H1 (cell line): Measurements from ENCODE around the gene CRBN. TPM values are rescaled to one million over a fixed set of nuclear protein-coding genes. Genes with fewer than 3 reads are reported as not detected.

Source experiments
- ASH2L ChIP-seq: fragments of 200-600, 300-600 bp; sonication (generic); IDR thresholded peaks from one replicate; pipeline ENCODE4 v1.7.1; 2017; ENCODE audit warnings: low read length
- BACH1 ChIP-seq: IDR thresholded peaks from 2 replicates; pipeline ENCODE4 v1.6.1; 2012; ENCODE audit warnings: low read length, improper control_type of control experiment
- BRCA1 ChIP-seq: IDR thresholded peaks from 2 replicates; pipeline ENCODE4 v1.6.1; 2012; ENCODE audit warnings: low read depth, low read length, improper control_type of control experiment
- CEBPB ChIP-seq: IDR thresholded peaks from 2 replicates; pipeline ENCODE4 v1.6.1; 2012; ENCODE audit warnings: low read depth, low read length
- KDM5A ChIP-seq: fragments of 200-600 bp; IDR thresholded peaks from 2 replicates; pipeline ENCODE4 v1.7.1; 2012; ENCODE audit warnings: mild to moderate bottlenecking, low read length, inconsistent platforms, mixed read lengths
- PHF8 ChIP-seq: fragments of 200-600 bp; sonication (generic); conservative IDR thresholded peaks from 2 replicates; pipeline ENCODE4 v1.7.1; 2012; ENCODE audit warnings: low read depth, mild to moderate bottlenecking, inconsistent platforms, low read length, moderate library complexity
- POLR2AphosphoS5 ChIP-seq: IDR thresholded peaks from 2 replicates; pipeline ENCODE4 v1.6.1; 2011; ENCODE audit warnings: low read depth, low read length
- RBBP5 ChIP-seq: IDR thresholded peaks from 2 replicates; pipeline ENCODE4 v1.7.1; 2012; ENCODE audit warnings: low read depth, mild to moderate bottlenecking, inconsistent platforms, low read length, moderate library complexity, borderline replicate concordance
- SIRT6 ChIP-seq: IDR thresholded peaks from one replicate; pipeline ENCODE4 v1.7.1; 2012; ENCODE audit warnings: low read length, inconsistent platforms
- ZNF274 ChIP-seq: IDR thresholded peaks from 2 replicates; pipeline ENCODE4 v1.7.0; 2012; ENCODE audit warnings: low read length, borderline replicate concordance; ENCODE audit errors: extremely low read depth
- polyA plus RNA-seq, 7 experiments: library from polyadenylated mRNA; depleted of rRNA in 3 of 7; stranded (reverse) in 5 of 7; unstranded in 2 of 7; fragments of >200 nt in 5 of 7; fragments of 200-250 nt in 2 of 7; gene quantifications; 1 replicate in 5 of 7; 2 replicates in 1 of 7; 4 replicates in 1 of 7; pipeline versions ENCODE4 v1.2.1 to v1.2.3, GENCODE V29; 2011 to 2013; ENCODE audit warnings: missing spikeins in 2 of 7, mixed read lengths in 2 of 7
- total RNA-seq: library from RNA; stranded (reverse); fragmentation: NEBNext Ultra II Directional; extraction: Animal tissue kit (Norgen Biotek cat#: 25700); gene quantifications from 2 replicates; pipeline ENCODE4 v1.2.1, GENCODE V29; 2021
- TF ChIP-seq, protein P1 (sequence below): fragments of 300-600 bp; sonication (generic); IDR thresholded peaks from 2 replicates; pipeline ENCODE4 v1.7.1; 2012; ENCODE audit warnings: low read length, moderate library complexity, mild to moderate bottlenecking, inconsistent platforms; ENCODE audit not compliant: insufficient replicate concordance
- TF ChIP-seq, protein P2 (sequence below): IDR thresholded peaks from 2 replicates; pipeline ENCODE4 v1.6.1; 2011; ENCODE audit warnings: low read length, improper control_type of control experiment

Gene CRBN
- total and polyA plus RNA-seq, 2 of the 8 experiments (the other 6 are each of a cell fraction or from before 2014, with no cell fraction given), result 13.4 to 30.3 TPM

DNA sequence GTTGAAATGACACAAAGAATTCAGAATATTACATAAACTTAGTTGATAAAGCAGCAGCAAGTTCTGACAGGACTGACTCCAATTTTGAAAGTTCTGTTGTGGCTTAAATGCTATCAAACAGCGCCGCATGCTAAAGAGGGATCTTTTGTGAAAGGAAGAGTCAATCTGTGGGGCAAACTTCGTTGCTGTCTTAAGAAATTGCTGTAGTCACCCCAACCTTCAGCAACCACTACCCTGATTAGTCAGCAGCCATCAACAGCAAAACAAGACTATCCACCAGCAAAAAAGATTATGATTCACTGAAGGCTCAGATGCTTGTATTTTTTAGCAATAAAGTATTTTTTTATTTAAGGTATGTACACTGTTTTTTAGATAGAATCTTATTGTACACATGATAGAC is 14.2 kb downstream of the CRBN start (continued):
- TF ChIP-seq, protein P1, sequence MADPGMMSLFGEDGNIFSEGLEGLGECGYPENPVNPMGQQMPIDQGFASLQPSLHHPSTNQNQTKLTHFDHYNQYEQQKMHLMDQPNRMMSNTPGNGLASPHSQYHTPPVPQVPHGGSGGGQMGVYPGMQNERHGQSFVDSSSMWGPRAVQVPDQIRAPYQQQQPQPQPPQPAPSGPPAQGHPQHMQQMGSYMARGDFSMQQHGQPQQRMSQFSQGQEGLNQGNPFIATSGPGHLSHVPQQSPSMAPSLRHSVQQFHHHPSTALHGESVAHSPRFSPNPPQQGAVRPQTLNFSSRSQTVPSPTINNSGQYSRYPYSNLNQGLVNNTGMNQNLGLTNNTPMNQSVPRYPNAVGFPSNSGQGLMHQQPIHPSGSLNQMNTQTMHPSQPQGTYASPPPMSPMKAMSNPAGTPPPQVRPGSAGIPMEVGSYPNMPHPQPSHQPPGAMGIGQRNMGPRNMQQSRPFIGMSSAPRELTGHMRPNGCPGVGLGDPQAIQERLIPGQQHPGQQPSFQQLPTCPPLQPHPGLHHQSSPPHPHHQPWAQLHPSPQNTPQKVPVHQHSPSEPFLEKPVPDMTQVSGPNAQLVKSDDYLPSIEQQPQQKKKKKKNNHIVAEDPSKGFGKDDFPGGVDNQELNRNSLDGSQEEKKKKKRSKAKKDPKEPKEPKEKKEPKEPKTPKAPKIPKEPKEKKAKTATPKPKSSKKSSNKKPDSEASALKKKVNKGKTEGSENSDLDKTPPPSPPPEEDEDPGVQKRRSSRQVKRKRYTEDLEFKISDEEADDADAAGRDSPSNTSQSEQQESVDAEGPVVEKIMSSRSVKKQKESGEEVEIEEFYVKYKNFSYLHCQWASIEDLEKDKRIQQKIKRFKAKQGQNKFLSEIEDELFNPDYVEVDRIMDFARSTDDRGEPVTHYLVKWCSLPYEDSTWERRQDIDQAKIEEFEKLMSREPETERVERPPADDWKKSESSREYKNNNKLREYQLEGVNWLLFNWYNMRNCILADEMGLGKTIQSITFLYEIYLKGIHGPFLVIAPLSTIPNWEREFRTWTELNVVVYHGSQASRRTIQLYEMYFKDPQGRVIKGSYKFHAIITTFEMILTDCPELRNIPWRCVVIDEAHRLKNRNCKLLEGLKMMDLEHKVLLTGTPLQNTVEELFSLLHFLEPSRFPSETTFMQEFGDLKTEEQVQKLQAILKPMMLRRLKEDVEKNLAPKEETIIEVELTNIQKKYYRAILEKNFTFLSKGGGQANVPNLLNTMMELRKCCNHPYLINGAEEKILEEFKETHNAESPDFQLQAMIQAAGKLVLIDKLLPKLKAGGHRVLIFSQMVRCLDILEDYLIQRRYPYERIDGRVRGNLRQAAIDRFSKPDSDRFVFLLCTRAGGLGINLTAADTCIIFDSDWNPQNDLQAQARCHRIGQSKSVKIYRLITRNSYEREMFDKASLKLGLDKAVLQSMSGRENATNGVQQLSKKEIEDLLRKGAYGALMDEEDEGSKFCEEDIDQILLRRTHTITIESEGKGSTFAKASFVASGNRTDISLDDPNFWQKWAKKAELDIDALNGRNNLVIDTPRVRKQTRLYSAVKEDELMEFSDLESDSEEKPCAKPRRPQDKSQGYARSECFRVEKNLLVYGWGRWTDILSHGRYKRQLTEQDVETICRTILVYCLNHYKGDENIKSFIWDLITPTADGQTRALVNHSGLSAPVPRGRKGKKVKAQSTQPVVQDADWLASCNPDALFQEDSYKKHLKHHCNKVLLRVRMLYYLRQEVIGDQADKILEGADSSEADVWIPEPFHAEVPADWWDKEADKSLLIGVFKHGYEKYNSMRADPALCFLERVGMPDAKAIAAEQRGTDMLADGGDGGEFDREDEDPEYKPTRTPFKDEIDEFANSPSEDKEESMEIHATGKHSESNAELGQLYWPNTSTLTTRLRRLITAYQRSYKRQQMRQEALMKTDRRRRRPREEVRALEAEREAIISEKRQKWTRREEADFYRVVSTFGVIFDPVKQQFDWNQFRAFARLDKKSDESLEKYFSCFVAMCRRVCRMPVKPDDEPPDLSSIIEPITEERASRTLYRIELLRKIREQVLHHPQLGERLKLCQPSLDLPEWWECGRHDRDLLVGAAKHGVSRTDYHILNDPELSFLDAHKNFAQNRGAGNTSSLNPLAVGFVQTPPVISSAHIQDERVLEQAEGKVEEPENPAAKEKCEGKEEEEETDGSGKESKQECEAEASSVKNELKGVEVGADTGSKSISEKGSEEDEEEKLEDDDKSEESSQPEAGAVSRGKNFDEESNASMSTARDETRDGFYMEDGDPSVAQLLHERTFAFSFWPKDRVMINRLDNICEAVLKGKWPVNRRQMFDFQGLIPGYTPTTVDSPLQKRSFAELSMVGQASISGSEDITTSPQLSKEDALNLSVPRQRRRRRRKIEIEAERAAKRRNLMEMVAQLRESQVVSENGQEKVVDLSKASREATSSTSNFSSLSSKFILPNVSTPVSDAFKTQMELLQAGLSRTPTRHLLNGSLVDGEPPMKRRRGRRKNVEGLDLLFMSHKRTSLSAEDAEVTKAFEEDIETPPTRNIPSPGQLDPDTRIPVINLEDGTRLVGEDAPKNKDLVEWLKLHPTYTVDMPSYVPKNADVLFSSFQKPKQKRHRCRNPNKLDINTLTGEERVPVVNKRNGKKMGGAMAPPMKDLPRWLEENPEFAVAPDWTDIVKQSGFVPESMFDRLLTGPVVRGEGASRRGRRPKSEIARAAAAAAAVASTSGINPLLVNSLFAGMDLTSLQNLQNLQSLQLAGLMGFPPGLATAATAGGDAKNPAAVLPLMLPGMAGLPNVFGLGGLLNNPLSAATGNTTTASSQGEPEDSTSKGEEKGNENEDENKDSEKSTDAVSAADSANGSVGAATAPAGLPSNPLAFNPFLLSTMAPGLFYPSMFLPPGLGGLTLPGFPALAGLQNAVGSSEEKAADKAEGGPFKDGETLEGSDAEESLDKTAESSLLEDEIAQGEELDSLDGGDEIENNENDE, result no peak
- TF ChIP-seq SIRT6 (no peak), CEBPB (no peak), RBBP5 (no peak), POLR2AphosphoS5 (no peak), ZNF274 (no peak), PHF8 (no peak), KDM5A (no peak), BACH1 (no peak), BRCA1 (no peak), ASH2L (no peak)
- TF ChIP-seq, protein P2, sequence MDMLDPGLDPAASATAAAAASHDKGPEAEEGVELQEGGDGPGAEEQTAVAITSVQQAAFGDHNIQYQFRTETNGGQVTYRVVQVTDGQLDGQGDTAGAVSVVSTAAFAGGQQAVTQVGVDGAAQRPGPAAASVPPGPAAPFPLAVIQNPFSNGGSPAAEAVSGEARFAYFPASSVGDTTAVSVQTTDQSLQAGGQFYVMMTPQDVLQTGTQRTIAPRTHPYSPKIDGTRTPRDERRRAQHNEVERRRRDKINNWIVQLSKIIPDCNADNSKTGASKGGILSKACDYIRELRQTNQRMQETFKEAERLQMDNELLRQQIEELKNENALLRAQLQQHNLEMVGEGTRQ, result no peak
